ENCODE measurements around the gene CLDN9. TPM values are rescaled to one million over a fixed set of nuclear protein-coding genes. Genes with fewer than 3 reads are reported as not detected.
A peak's percentile ranks its signal among the peaks of the same experiment; 100 is the strongest.

CLDN9 gene
- total RNA-seq (1 to 10 TPM in 2 of 9 donors, under 1 TPM in 7; 0.13 to 2.0 (median 0.75) TPM), polyA plus RNA-seq (1 to 10 TPM in 1 of 2 donors, under 1 TPM in 1; 0.62 to 1.7 TPM)
- long read RNA-seq, donor 1 = 0 reads
- long read RNA-seq, donor 2, partial matches to known transcripts = 0 of 2 reads
- long read RNA-seq, donor 2, other reads (novel, unspliced or antisense) = 0 of 2 reads
- long read RNA-seq, donor 3, partial matches to known transcripts = 0 of 4 reads
- long read RNA-seq, donor 3, other reads (novel, unspliced or antisense) = 0 of 4 reads

GRCh38 chr16:3012828-3013420 is at the start of gene CLDN9:
TSS of gene CLDN9 (plus strand) at chr16:3012923. CDS start at chr16:3013363, 440 bp downstream.
- DNase-seq = no peak
- ATAC-seq = peak in 1 of 4 donors; percentile 19
- Histone ChIP-seq H3K27ac (no peak within 1 kb of the TSS), H3K36me3 (no peaks in the 10 kb centered on the region), H3K4me3 (no peak within 1 kb of the TSS), H3K4me1 (peaks cover 0 to 12% (median 2%) of the 10 kb centered on the region in 12 donors), H3K9me3 (no peaks in the 10 kb centered on the region), H3K27me3 (peaks cover 23 to 75% (median 43%) of the 10 kb centered on the region in 9 donors)
- TF ChIP-seq, protein P1, sequence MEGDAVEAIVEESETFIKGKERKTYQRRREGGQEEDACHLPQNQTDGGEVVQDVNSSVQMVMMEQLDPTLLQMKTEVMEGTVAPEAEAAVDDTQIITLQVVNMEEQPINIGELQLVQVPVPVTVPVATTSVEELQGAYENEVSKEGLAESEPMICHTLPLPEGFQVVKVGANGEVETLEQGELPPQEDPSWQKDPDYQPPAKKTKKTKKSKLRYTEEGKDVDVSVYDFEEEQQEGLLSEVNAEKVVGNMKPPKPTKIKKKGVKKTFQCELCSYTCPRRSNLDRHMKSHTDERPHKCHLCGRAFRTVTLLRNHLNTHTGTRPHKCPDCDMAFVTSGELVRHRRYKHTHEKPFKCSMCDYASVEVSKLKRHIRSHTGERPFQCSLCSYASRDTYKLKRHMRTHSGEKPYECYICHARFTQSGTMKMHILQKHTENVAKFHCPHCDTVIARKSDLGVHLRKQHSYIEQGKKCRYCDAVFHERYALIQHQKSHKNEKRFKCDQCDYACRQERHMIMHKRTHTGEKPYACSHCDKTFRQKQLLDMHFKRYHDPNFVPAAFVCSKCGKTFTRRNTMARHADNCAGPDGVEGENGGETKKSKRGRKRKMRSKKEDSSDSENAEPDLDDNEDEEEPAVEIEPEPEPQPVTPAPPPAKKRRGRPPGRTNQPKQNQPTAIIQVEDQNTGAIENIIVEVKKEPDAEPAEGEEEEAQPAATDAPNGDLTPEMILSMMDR (IDR thresholded peaks at IDR 0.05) = no peak
- no peak for TF ChIP-seq POLR2A (IDR thresholded peaks at IDR 0.05)
- intact Hi-C loops (cut with DNase I) = no loop called here
- WGBS, 4 donors = 36 to 46% (median 42%) methylated on average over 22 to 27 of the region's 27 CpGs

DNA sequence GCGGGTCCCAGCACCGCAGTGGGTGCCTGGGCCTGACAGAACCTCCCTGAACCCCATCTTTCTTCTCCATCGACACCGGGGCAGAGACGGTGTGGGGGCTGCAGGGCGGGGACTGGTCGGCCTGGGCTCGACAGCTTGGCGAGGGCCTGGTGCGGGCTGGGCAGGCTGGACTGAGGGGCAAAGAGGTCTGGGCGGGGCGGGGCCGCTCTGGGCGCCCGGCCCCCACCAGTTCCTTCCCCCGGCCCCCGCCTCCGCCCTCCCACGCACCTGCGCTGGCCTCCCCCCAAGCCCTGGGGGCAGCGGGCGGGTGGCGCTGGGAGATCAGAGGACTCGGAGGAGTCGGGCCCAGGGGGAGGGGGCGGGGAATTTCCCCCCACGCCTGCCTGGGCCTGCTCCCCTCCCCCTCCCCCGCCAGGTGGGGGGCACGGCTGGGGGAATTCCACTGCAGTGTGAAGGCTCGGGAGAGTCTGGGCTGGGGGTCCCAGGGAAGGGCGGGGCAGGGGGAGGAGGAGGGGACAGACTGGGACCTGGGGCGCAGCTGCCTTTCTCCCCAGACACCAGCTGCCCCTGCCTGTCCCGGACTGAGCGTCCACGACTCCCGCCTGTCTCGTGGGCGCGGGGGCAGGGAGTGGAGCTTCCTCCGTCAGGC is 49.5 kb upstream of the CLDN9 start:
- no peak for ATAC-seq
- Histone ChIP-seq H3K27ac (no peak overlapping the region), H3K4me3 (peak overlapping the region; percentile 9 to 45 (median 30)), H3K27me3 (peaks cover 60 to 99% (median 75%) of the 10 kb centered on the region in 9 donors), H3K9me3 (no peaks in the 10 kb centered on the region), H3K36me3 (no peaks in the 10 kb centered on the region), H3K4me1 (peaks cover 3 to 49% (median 33%) of the 10 kb centered on the region in 12 donors)
- no peak for DNase-seq
- 1 to 4% (median 2%) methylated on average over 17 to 40 of the region's 40 CpGs for WGBS, 4 donors
- no peak for TF ChIP-seq POLR2A (IDR thresholded peaks at IDR 0.05)
- TF ChIP-seq, protein P1 (IDR thresholded peaks at IDR 0.05) = no peak
- intact Hi-C loops (cut with DNase I) = loop anchor here in 1 of 10 donors (10.0 kb wide), 1 partner anchor 88 kb away; no protein-coding TSS in a partner anchor

- WGBS, 4 donors = 0 to 1% (median 1%) methylated on average over 8 to 60 of the region's 60 CpGs
- Histone ChIP-seq H3K4me1 (peaks cover 3 to 55% (median 40%) of the 10 kb centered on the region in 12 donors), H3K27ac (no peak within 1 kb of the TSS), H3K36me3 (no peaks in the 10 kb centered on the region), H3K9me3 (no peaks in the 10 kb centered on the region), H3K27me3 (peaks cover 61 to 93% (median 78%) of the 10 kb centered on the region in 9 donors), H3K4me3 (peak within 1 kb of the TSS; percentile 12 to 45 (median 30))
- TF ChIP-seq POLR2A (IDR thresholded peaks at IDR 0.05) = no peak
- TF ChIP-seq, protein P1 (IDR thresholded peaks at IDR 0.05) = no peak
- DNase-seq (no peak), ATAC-seq (no peak)
- intact Hi-C loops (cut with DNase I) = loop anchor here in 1 of 10 donors (10.0 kb wide), 1 partner anchor 89 kb away; no protein-coding TSS in a partner anchor
Measured at GRCh38 chr16:2963723-2964474, 48.8 kb upstream of the CLDN9 start, which contains the start of gene KREMEN2. TSS of gene KREMEN2 (plus strand) at chr16:2964275. CDS start at chr16:2964521, 246 bp downstream.

Measured in heart left ventricle (tissue), 16 donors.